HepG2 (cell line): ENCODE results near the gene RAB3GAP1. TPM values are rescaled to one million over a fixed set of nuclear protein-coding genes. Genes with fewer than 3 reads are reported as not detected.
A peak's percentile ranks its signal among the peaks of the same experiment; 100 is the strongest.

ENCODE experiments used
- ATAC-seq: fragments of 200-7000 bp; cut with Tn5 transposase; 3 replicates; pipeline ENCODE4 v1.9.1; 2020; ENCODE audit warnings: mild to moderate bottlenecking, moderate library complexity
- BruUV-seq: library from RNA; stranded (reverse); fragments of 400-500 nt; replicated peaks from 2 replicates; lab custom pipeline; 2021; lab: Mats Ljungman, UMichigan
- CTCF ChIA-PET: fragments of 300-600 bp; formaldehyde crosslinking; extraction: SDS; loops from one replicate; lab custom pipeline; 2021; ENCODE audit warnings: low total read pairs, inconsistent platforms, low intra/inter-chr PET ratio; lab: Yijun Ruan, JAX
- POLR2A ChIA-PET: fragments of 350-600 bp; sonication (Branson Sonifier 250); formaldehyde crosslinking; loops from one replicate; lab custom pipeline; 2020; ENCODE audit warnings: antibody characterized with exemption, inconsistent platforms; lab: Yijun Ruan, JAX
- DNase-seq: peaks from one replicate; pipeline ENCODE4 v3.0.0-alpha.2; 2015; ENCODE audit warnings: low spot score
- FAIRE-seq: peaks from 3 replicates; lab custom pipeline; 2011; peaks lifted over from hg19 to GRCh38; lab: Jason Lieb, UNC
- H2AFZ ChIP-seq: one replicate; pipeline ENCODE4 v1.6.1; 2011; ENCODE audit warnings: low read length, inconsistent platforms
- H3K27ac ChIP-seq: fragments of 300-600 bp; 3 replicates; pipeline ENCODE4 v1.8.0; 2011; ENCODE audit warnings: mixed run types, mild to moderate bottlenecking, mixed read lengths, low read length, inconsistent platforms; ENCODE audit not compliant: insufficient read depth; ENCODE audit errors: extremely low read length
- H3K27me3 ChIP-seq, 2 experiments: fragments of 200-600 bp in 1 of 2; 2 replicates in 1 of 2; 3 replicates in 1 of 2; pipeline versions ENCODE4 v1.6.0 to v1.8.0; 2011; ENCODE audit warnings: low read length in 2 of 2, mild to moderate bottlenecking in 2 of 2, moderate library complexity in 2 of 2, inconsistent platforms in 1 of 2; ENCODE audit not compliant: insufficient read depth in 2 of 2, control insufficient read depth in 1 of 2
- H3K36me3 ChIP-seq, 2 experiments: fragments of 200-600 bp in 1 of 2; replicated peaks in 1 of 2; 2 replicates in 1 of 2; 3 replicates in 1 of 2; pipeline versions ENCODE4 v1.5.1 to v1.8.0; 2011; ENCODE audit warnings: low read length in 2 of 2, inconsistent platforms in 1 of 2; ENCODE audit not compliant: insufficient read depth in 2 of 2, control insufficient read depth in 1 of 2
- H3K4me1 ChIP-seq: 2 replicates; pipeline ENCODE4 v1.5.1; 2012; ENCODE audit warnings: low read length, inconsistent platforms; ENCODE audit not compliant: insufficient read depth
- H3K4me2 ChIP-seq: 2 replicates; pipeline ENCODE4 v1.6.0; 2011; ENCODE audit warnings: low read depth, low read length, inconsistent platforms
- H3K4me3 ChIP-seq, 3 experiments: fragments of 200-600 bp in 1 of 3; sonication (generic), shearing (Covaris generic) in 1 of 3; replicated peaks in 1 of 3; 2 replicates each; pipeline ENCODE4 v1.5.1; 2011 to 2016; ENCODE audit warnings: low read length in 3 of 3, inconsistent platforms in 2 of 3, low read depth in 2 of 3, mild to moderate bottlenecking in 2 of 3, control low read depth in 1 of 3, mixed read lengths in 1 of 3; ENCODE audit not compliant: insufficient read depth in 1 of 3
- H3K79me2 ChIP-seq: one replicate; pipeline ENCODE4 v1.6.1; 2011; ENCODE audit warnings: low read length, inconsistent platforms; ENCODE audit not compliant: insufficient read depth
- H3K9ac ChIP-seq: 2 replicates; pipeline ENCODE4 v1.6.0; 2011; ENCODE audit warnings: mild to moderate bottlenecking, low read depth, low read length, inconsistent platforms; ENCODE audit not compliant: insufficient read depth
- H3K9me3 ChIP-seq: 2 replicates; pipeline ENCODE4 v1.5.1; 2012; ENCODE audit warnings: mild to moderate bottlenecking, low read length
- H4K20me1 ChIP-seq: 2 replicates; pipeline ENCODE4 v1.6.0; 2011; ENCODE audit warnings: inconsistent platforms, mild to moderate bottlenecking, low read length, moderate library complexity; ENCODE audit not compliant: insufficient read depth
- FIP1L1 ChIP-seq: fragments of 200-400 bp; formaldehyde crosslinking; IDR thresholded peaks from 2 replicates; pipeline ENCODE4 v1.6.1; 2018; ENCODE audit warnings: low read depth, mild to moderate bottlenecking, low read length, moderate library complexity, borderline replicate concordance; ENCODE audit not compliant: insufficient read depth
- GATAD2A ChIP-seq: IDR thresholded peaks from 2 replicates; pipeline ENCODE4 v1.6.1; 2016
- HNF4A ChIP-seq: sonication (generic); formaldehyde crosslinking; IDR thresholded peaks from 2 replicates; pipeline ENCODE4 v1.4.0; 2020; ENCODE audit warnings: missing genetic modification reagents
- ONECUT2 ChIP-seq: sonication (generic); formaldehyde crosslinking; IDR thresholded peaks from 2 replicates; pipeline ENCODE4 v1.4.0; 2020; ENCODE audit warnings: missing genetic modification reagents
- STAT6 ChIP-seq: sonication (generic); formaldehyde crosslinking; IDR thresholded peaks from 2 replicates; pipeline ENCODE4 v1.4.0; 2020; ENCODE audit warnings: missing genetic modification reagents, mild to moderate bottlenecking, borderline replicate concordance
- ZBTB4 ChIP-seq: sonication (generic); formaldehyde crosslinking; IDR thresholded peaks from 2 replicates; pipeline ENCODE4 v1.4.0; 2020; ENCODE audit warnings: missing genetic modification reagents, mild to moderate bottlenecking, borderline replicate concordance
- ZHX2 ChIP-seq, 2 experiments: sonication (generic) in 1 of 2; formaldehyde crosslinking in 1 of 2; IDR thresholded peaks; 2 replicates each; pipeline versions ENCODE4 v1.6.1 to v1.9.0; 2014 to 2022; ENCODE audit warnings: antibody characterized with exemption in 1 of 2, borderline replicate concordance in 1 of 2, inconsistent platforms in 1 of 2, low read depth in 1 of 2, missing genetic modification reagents in 1 of 2
- ZMYM4 ChIP-seq: sonication (generic); formaldehyde crosslinking; IDR thresholded peaks from 2 replicates; pipeline ENCODE4 v1.8.1; 2023; ENCODE audit warnings: mild to moderate bottlenecking, missing genetic modification reagents
- ZNF644 ChIP-seq: IDR thresholded peaks from 2 replicates; pipeline ENCODE4 v1.6.1; 2016; ENCODE audit warnings: low read depth
- WGBS: methylation state at CpG from one replicate; pipeline ENCODE4 v1.1.6; 2017; ENCODE audit warnings: low lambda C conversion rate; 5-methylcytosine and 5-hydroxymethylcytosine counted together
- in situ Hi-C: cut with HindIII; loops from 2 replicates; pipeline ENCODE4 v1.10.0; 2017; ENCODE audit warnings: low pct_unique_long_range_greater_than_20kb; ENCODE audit not compliant: extremely low pct_ligation_motif_present
- intact Hi-C: fragments of 100-400 bp; cut with micrococcal nuclease; formaldehyde crosslinking; loops from one replicate; pipeline ENCODE4 v1.10.0; 2022; ENCODE audit not compliant: unreplicated experiment
- polyA plus RNA-seq, 8 experiments: library from polyadenylated mRNA; depleted of rRNA in 3 of 8; stranded (reverse) in 7 of 8; unstranded in 1 of 8; fragments of >200 nt; fragmentation: Illumina TruSeq in 4 of 8; extraction: Trizol in 4 of 8; gene quantifications; 2 replicates each; pipeline versions ENCODE4 v1.2.1 to v1.2.3, GENCODE V29; 2011 to 2016; ENCODE audit warnings: low read depth in 4 of 8, missing spikeins in 1 of 8, mixed read lengths in 1 of 8; ENCODE audit not compliant: insufficient read depth in 1 of 8
- total RNA-seq, 5 experiments: library from RNA; depleted of rRNA; stranded (reverse); fragments of >200 nt; fragmentation: Illumina TruSeq; extraction: Trizol; gene quantifications; 2 replicates each; pipeline ENCODE4 v1.2.3, GENCODE V29; 2016; ENCODE audit warnings: low read depth in 1 of 5

Gene RAB3GAP1
- total and polyA plus RNA-seq, 2 of the 13 experiments (the other 11 are each of a cell fraction or from before 2014, with no cell fraction given), result 15.2 to 48.8 TPM

GRCh38 chr2:135203944-135204343 is 151.9 kb downstream of the RAB3GAP1 start:
- Histone ChIP-seq H3K36me3 (peaks cover 8 to 15% of the 10 kb centered on the region in 2 experiments; a peak in 3 of 5 replicates), H2AFZ (no peak overlapping the region), H3K4me1 (peaks cover 6% of the 10 kb centered on the region; the same call in 1 of the 2 replicates), H4K20me1 (no peaks in the 10 kb centered on the region), H3K79me2 (no peaks in the 10 kb centered on the region), H3K4me3 (no peak overlapping the region), H3K4me2 (no peak overlapping the region), H3K27ac (no peak overlapping the region), H3K9ac (no peak overlapping the region), H3K9me3 (no peaks in the 10 kb centered on the region), H3K27me3 (no peaks in the 10 kb centered on the region)
- TF ChIP-seq GATAD2A (CRISPR knock-in tag) (0 out of 2 replicates have a peak, but pooled peaks have one; percentile 24), ZBTB4 (no peak), HNF4A (CRISPR knock-in tag) (0 out of 2 replicates have a peak, but pooled peaks have one; percentile 16), ZNF644 (CRISPR knock-in tag) (0 out of 2 replicates have a peak, but pooled peaks have one; percentile 14), STAT6 (CRISPR knock-in tag) (no peak), FIP1L1 (no peak), ONECUT2 (CRISPR knock-in tag) (0 out of 2 replicates have a peak, but pooled peaks have one; percentile 23), ZMYM4 (CRISPR knock-in tag) (peak; percentile 61; the same call in 1 of the 2 replicates), ZHX2 (IDR thresholded peaks at IDR 0.05; ENCODE audit: low read depth) (no peak), ZHX2 (CRISPR knock-in tag; IDR thresholded peaks at IDR 0.05; ENCODE audit: borderline replicate concordance) (no peak)
- peak; percentile 70 for ATAC-seq
- ChIA-PET POLR2A (no interaction called here), CTCF (no interaction called here)
- no peak for DNase-seq
- peak; percentile 55 for FAIRE-seq
- intact Hi-C loops (no loop called here), in situ Hi-C loops (no loop called here)
- BruUV-seq, result no TSS peak
- WGBS, result 97% methylated on average over 3 of the region's 3 CpGs
